Vagina (tissue), 2 donors: ENCODE measurements around the gene ACACA. TPM values are rescaled to one million over a fixed set of nuclear protein-coding genes. Genes with fewer than 3 reads are reported as not detected.

ENCODE experiments used
- DNase-seq, 2 donors: peaks; one replicate each; pipeline ENCODE4 v3.0.0-alpha.2; 2017; ENCODE audit errors: extremely low spot score in 2 of 2
- H3K27ac ChIP-seq: fragments of 200-600 bp; sonication (generic); one replicate; pipeline ENCODE4 v1.5.1; 2019
- H3K27me3 ChIP-seq: fragments of 200-600 bp; sonication (generic); one replicate; pipeline ENCODE4 v1.5.1; 2019
- H3K36me3 ChIP-seq, 2 donors: fragments of 200-600 bp; sonication (generic); one replicate each; pipeline ENCODE4 v1.5.1; 2017 to 2019
- H3K4me1 ChIP-seq: fragments of 200-600 bp; sonication (generic); one replicate; pipeline ENCODE4 v1.5.1; 2019
- H3K4me3 ChIP-seq, 2 donors: fragments of 200-600 bp; sonication (generic); 1 replicate in 1 of 2; 2 replicates in 1 of 2; pipeline ENCODE4 v1.5.1; 2016 to 2019
- H3K9me3 ChIP-seq: fragments of 200-600 bp; sonication (generic); one replicate; pipeline ENCODE4 v1.5.1; 2019
- POLR2A ChIP-seq, 2 donors: fragments of 450-650 bp; IDR thresholded peaks; one replicate each; pipeline ENCODE4 v1.6.1; 2017; ENCODE audit warnings: antibody characterized with exemption in 2 of 2, mild to moderate bottlenecking in 2 of 2, moderate library complexity in 2 of 2
- POLR2AphosphoS5 ChIP-seq, 2 donors: sonication (generic); formaldehyde crosslinking; IDR thresholded peaks; one replicate each; pipeline ENCODE4 v1.9.0; 2017; ENCODE audit warnings: antibody characterized with exemption in 2 of 2, mild to moderate bottlenecking in 2 of 2, low read depth in 1 of 2; ENCODE audit not compliant: insufficient read depth in 1 of 2
- intact Hi-C: fragments of 100-400 bp; cut with DNase I; formaldehyde crosslinking; loops from one replicate; pipeline ENCODE4 v1.15.1; 2023
- total RNA-seq: library from RNA; depleted of rRNA; stranded (reverse); fragments of >200 nt; gene quantifications from one replicate; pipeline ENCODE4 v1.2.3, GENCODE V29; 2016
- TF ChIP-seq, protein P1 (sequence below), 3 experiments: fragments of 450-650 bp in 2 of 3; fragments of 200-600 bp in 1 of 3; sonication (generic) in 1 of 3; IDR thresholded peaks; one replicate each; pipeline ENCODE4 v1.5.1; 2017 to 2019; ENCODE audit warnings: antibody characterized with exemption in 3 of 3, mild to moderate bottlenecking in 2 of 3, moderate library complexity in 2 of 3

ACACA gene
- total RNA-seq, 1 donor from 2014 or later = 44.7 TPM

DNA sequence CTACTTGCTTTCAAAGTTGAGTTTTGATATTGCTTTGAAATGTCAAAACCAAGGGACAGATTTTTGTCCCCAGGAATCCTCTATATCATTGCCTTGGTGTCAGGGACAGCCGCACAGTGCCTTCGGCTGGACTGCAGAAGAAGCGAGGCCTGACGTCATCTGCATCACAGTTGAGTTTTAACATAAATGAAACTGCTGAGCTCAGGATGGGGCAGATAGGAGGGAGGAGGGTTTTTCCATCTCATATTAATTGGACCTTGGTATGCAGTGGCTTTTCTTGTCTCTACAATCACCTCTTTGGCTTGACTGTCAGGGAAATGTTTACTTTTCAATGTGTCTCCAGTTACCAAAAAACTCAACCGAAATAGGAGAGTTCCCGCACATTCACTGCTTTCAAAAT, 346.5 kb downstream of the ACACA start:
- no peaks in the 10 kb centered on the region for H3K27me3 ChIP-seq
- H3K27ac ChIP-seq = no peak overlapping the region
- DNase-seq = no peak
- H3K36me3 ChIP-seq = peaks cover 0 to 7% of the 10 kb centered on the region in 2 donors
- TF ChIP-seq, protein P1, sequence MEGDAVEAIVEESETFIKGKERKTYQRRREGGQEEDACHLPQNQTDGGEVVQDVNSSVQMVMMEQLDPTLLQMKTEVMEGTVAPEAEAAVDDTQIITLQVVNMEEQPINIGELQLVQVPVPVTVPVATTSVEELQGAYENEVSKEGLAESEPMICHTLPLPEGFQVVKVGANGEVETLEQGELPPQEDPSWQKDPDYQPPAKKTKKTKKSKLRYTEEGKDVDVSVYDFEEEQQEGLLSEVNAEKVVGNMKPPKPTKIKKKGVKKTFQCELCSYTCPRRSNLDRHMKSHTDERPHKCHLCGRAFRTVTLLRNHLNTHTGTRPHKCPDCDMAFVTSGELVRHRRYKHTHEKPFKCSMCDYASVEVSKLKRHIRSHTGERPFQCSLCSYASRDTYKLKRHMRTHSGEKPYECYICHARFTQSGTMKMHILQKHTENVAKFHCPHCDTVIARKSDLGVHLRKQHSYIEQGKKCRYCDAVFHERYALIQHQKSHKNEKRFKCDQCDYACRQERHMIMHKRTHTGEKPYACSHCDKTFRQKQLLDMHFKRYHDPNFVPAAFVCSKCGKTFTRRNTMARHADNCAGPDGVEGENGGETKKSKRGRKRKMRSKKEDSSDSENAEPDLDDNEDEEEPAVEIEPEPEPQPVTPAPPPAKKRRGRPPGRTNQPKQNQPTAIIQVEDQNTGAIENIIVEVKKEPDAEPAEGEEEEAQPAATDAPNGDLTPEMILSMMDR (IDR thresholded peaks at IDR 0.05) = no peak
- TF ChIP-seq POLR2A (IDR thresholded peaks at IDR 0.05) (no peak), POLR2AphosphoS5 (IDR thresholded peaks at IDR 0.05; ENCODE audit: insufficient read depth in 1 of 2, low read depth in 1 of 2) (no peak)
- intact Hi-C loops = no loop called here
- H3K4me3 ChIP-seq = no peak overlapping the region
- H3K9me3 ChIP-seq = no peaks in the 10 kb centered on the region
- H3K4me1 ChIP-seq = no peaks in the 10 kb centered on the region

DNA sequence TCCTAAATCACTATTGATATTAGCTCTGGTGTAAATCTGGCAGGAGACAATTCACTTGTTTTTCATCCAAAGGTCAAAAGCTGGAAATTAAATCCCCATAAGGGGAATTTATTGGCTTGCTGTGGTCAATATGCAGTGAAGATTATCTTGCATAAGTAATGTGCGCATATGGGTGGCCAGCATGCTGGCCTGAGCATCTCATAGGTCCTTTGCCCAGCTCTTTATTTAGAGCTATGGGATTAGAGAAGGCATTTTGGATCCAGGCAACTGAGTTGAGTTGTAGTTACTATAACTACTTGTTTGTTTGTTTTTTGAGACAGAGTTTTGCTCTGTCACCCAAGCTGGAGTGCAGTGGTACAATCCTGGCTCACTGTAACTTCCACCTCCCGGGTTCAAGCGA, 347.1 kb downstream of the ACACA start:
- Histone ChIP-seq H3K27ac (no peak overlapping the region), H3K4me3 (no peak overlapping the region), H3K4me1 (no peaks in the 10 kb centered on the region), H3K36me3 (peaks cover 0 to 7% of the 10 kb centered on the region in 2 donors), H3K9me3 (no peaks in the 10 kb centered on the region), H3K27me3 (no peaks in the 10 kb centered on the region)
- no peak for TF ChIP-seq POLR2A (IDR thresholded peaks at IDR 0.05)
- TF ChIP-seq POLR2AphosphoS5 (IDR thresholded peaks at IDR 0.05; ENCODE audit: insufficient read depth in 1 of 2, low read depth in 1 of 2) = no peak
- TF ChIP-seq, protein P1 (IDR thresholded peaks at IDR 0.05) = no peak
- intact Hi-C loops = loop anchor here (5.0 kb wide), 1 partner anchor 432 kb away; no protein-coding TSS in a partner anchor
- DNase-seq = no peak

DNA sequence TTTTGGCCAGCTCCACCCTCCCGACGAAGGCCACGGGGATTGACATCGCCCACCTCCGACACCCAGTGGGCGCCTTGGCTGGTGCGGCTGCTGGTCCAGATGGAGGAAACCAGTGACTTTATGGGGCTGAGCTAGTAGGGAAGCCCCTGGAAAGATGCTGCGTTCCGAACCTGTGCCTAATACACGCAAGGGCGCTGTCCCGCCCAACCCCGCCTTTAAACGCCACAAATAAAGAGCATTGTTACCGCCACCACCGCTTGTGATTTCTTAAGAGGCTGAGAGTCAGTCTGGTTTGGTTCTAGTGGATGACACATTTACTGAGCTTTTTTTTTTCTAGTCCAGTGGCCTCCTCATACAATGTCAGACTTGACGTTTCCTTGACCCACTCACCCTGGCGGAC, 350.0 kb downstream of the ACACA start:
- Histone ChIP-seq H3K27me3 (no peaks in the 10 kb centered on the region), H3K36me3 (peaks cover 0 to 7% of the 10 kb centered on the region in 2 donors)

DNA sequence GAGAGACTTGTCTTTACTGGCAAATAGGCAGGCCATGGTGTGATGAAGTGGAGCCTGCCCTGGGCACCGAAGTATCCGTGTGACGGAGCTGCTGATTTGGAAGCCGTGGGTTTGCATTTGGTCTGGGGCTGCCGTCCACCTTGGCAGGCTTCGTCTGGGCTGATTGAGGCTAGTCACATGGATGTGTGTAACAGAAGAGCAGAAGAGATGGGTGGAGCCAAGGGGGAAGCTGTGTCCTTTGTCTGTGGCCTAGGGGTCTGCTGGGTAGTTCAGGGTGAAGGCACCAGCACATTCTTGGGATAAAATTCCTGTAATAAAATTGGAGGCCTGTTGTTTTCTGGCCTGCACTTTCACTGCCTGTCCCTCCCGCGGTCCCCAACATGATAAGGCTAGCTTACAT, 351.7 kb downstream of the ACACA start:
- H3K36me3 ChIP-seq = peaks cover 0 to 7% of the 10 kb centered on the region in 2 donors
- H3K27me3 ChIP-seq = no peaks in the 10 kb centered on the region
- no peaks in the 10 kb centered on the region for H3K4me1 ChIP-seq
- no peak for DNase-seq
- H3K4me3 ChIP-seq = no peak overlapping the region
- no peak overlapping the region for H3K27ac ChIP-seq
- no peak for TF ChIP-seq POLR2AphosphoS5 (IDR thresholded peaks at IDR 0.05; ENCODE audit: insufficient read depth in 1 of 2, low read depth in 1 of 2)
- TF ChIP-seq POLR2A (IDR thresholded peaks at IDR 0.05) = no peak
- TF ChIP-seq, protein P1 (IDR thresholded peaks at IDR 0.05) = no peak
- intact Hi-C loops = loop anchor here (5.0 kb wide), 1 partner anchor 428 kb away; no protein-coding TSS in a partner anchor
- H3K9me3 ChIP-seq = no peaks in the 10 kb centered on the region

More for the DNA sequence above, 350.0 kb downstream of the ACACA start:
- intact Hi-C loops = loop anchor here (5.0 kb wide), 1 partner anchor 429 kb away; no protein-coding TSS in a partner anchor
- DNase-seq = no peak
- no peak for TF ChIP-seq POLR2A (IDR thresholded peaks at IDR 0.05)
- TF ChIP-seq POLR2AphosphoS5 (IDR thresholded peaks at IDR 0.05; ENCODE audit: insufficient read depth in 1 of 2, low read depth in 1 of 2) = no peak
- TF ChIP-seq, protein P1 (IDR thresholded peaks at IDR 0.05) = no peak
- H3K4me1 ChIP-seq = no peaks in the 10 kb centered on the region
- no peak overlapping the region for H3K4me3 ChIP-seq
- no peaks in the 10 kb centered on the region for H3K9me3 ChIP-seq
- H3K27ac ChIP-seq = no peak overlapping the region

DNA sequence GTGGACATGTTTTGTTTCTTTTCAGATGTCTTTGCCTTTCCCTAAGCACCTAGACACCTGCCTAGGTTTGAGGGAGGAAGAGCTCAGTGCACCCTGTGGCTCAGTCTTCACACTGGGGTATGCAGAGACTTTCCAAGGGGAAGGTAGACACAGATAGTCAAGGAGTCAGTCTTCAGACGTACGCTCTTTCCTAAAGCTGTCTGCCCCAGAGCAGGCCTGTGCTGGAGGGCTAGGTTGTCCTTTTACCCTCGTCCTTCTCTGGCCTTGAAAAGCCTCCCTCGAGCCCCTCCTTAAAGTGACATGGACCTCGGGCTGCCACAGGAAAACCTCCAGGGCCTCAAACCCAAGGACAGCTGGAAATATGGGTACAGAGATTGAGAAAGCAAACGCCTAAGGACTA, 354.2 kb downstream of the ACACA start:
- Histone ChIP-seq H3K27ac (no peak overlapping the region), H3K27me3 (no peaks in the 10 kb centered on the region), H3K36me3 (peaks cover 0 to 7% of the 10 kb centered on the region in 2 donors), H3K4me3 (no peak overlapping the region), H3K4me1 (no peaks in the 10 kb centered on the region), H3K9me3 (no peaks in the 10 kb centered on the region)
- no peak for DNase-seq
- TF ChIP-seq POLR2AphosphoS5 (IDR thresholded peaks at IDR 0.05; ENCODE audit: insufficient read depth in 1 of 2, low read depth in 1 of 2) (no peak), POLR2A (IDR thresholded peaks at IDR 0.05) (no peak)
- TF ChIP-seq, protein P1 (IDR thresholded peaks at IDR 0.05) = no peak
- intact Hi-C loops = no loop called here
